T-helper 17 cell (primary cell): ENCODE results near the gene SUOX. TPM values are rescaled to one million over a fixed set of nuclear protein-coding genes. Genes with fewer than 3 reads are reported as not detected.
A peak's percentile ranks its signal among the peaks of the same experiment; 100 is the strongest.
"Not testable (repeated sequence)": the region's sequence is repeated elsewhere in the genome, so short reads cannot be mapped to it uniquely, and the experiment has no call there.

Source experiments
- ATAC-seq: fragments of 150-1000 bp; cut with Tn5 transposase; 2 replicates; pipeline ENCODE4 v1.10.0; 2021; ENCODE audit warnings: mild to moderate bottlenecking, moderate library complexity
- DNase-seq, 3 donors: peaks; one replicate each; pipeline versions ENCODE4 v3.0.0 to v3.0.0-alpha.2; 2020 to 2021
- H3K9me3 ChIP-seq: one replicate; pipeline ENCODE4 v1.7.0; 2013; ENCODE audit warnings: low read length, mild to moderate bottlenecking; ENCODE audit not compliant: control insufficient read depth, poor library complexity, severe bottlenecking
- H3K27ac Mint-ChIP-seq: one replicate; pipeline ENCODE4 v1.8.0; 2022; ENCODE audit warnings: mild to moderate bottlenecking, moderate library complexity, mixed read lengths
- H3K27me3 Mint-ChIP-seq: one replicate; pipeline ENCODE4 v1.8.0; 2022; ENCODE audit warnings: mixed read lengths
- H3K36me3 Mint-ChIP-seq: one replicate; pipeline ENCODE4 v1.8.0; 2022; ENCODE audit warnings: low read depth, mixed read lengths
- H3K4me1 Mint-ChIP-seq: one replicate; pipeline ENCODE4 v1.8.0; 2022; ENCODE audit warnings: mild to moderate bottlenecking, mixed read lengths
- H3K4me3 Mint-ChIP-seq: one replicate; pipeline ENCODE4 v1.8.0; 2022; ENCODE audit warnings: mild to moderate bottlenecking, moderate library complexity, mixed read lengths
- total RNA-seq, 4 donors: library from RNA in 2 of 4; stranded (reverse) in 2 of 4; gene quantifications; one replicate each; pipeline ENCODE4 v1.2.3 and lab custom pipeline; 2022 to 2026

Gene SUOX
- total RNA-seq, 2 donors from 2014 or later, result 1.5 to 2.2 TPM

DNA sequence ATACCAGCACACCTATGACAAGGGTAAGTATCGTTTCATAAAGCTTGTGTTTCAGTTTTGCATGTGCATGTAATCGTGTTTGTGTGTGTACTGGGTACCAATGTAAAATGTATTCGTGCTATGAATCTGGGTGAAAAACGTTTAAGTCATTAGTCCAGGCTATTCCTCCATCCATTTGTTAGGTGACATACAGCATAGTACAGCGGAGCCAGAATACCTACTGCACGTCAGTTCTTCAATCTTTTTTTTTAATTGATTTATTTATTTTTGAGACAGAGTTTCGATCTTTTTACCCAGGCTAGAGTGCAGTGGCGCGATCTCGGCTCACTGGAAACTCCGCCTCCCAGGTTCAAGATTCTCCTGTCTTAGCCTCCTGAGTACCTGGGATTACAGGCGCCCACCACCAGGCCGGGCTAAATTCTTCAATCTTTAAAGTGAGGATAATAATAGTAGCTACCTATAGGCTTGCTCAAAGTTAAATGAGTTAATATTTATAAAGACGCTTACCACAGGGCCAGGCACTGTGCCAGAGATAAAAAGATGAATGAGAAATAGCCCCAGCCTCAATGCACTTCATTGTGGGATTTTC lies 44.0 kb downstream of the SUOX start:
- Mint-ChIP-seq H3K4me3 (peak overlapping the region; percentile 98), H3K36me3 (peaks cover 7% of the 10 kb centered on the region), H3K27me3 (no peaks in the 10 kb centered on the region), H3K4me1 (peaks cover 18% of the 10 kb centered on the region), H3K27ac (peak overlapping the region; percentile 98)
- no peaks in the 10 kb centered on the region for H3K9me3 ChIP-seq
- ATAC-seq (peak; percentile 1), DNase-seq (no peak)

DNA sequence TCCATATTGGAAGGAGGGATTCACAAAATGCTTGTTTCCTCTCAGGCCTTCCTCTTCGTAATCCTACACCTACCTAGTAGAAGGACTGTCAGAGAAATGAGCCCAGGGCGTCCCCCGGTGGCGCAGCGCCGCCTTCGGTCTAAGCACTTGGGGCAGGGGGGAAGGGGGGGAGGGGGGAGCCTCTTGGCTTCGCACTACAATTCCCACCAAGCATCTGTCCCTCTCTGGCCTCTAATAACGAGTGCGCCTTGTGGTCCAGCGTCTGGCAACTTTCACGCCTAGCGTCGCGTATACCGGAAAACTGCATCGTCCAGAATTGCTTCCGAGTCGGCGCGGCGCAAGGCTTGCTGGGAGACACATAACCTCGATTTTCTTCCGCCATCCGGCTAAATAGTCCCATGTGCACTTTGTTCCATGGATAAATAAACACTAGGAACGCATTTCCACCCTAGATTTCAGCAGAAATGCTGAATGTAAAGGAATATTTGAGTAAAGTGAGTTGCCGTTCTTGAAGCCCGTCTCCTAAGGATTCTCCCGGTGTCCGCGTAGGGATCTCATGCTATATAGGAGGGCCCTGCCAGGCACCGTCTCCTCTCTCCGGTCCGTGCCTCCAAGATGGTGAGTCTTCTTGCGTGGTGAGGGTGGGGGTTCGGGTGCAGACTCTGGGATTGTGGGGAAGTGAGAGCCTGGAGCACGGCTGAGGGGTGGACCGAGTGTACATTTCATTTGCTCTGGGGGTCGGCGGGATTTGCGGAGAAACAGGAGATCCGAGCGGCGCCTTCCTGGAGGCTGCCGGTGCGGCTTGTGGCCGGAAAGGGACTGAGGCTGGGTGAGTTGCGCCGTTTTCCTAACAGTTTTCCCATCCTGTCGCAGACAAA lies 44.7 kb downstream of the SUOX start, which contains the start of gene RPS26:
RPS26 (plus strand) TSS at position 367 of the 878 bp plus-strand sequence; CDS start at position 616, 249 bp downstream.
- H3K36me3 Mint-ChIP-seq, result peaks cover 7% of the 10 kb centered on the region
- DNase-seq, result peak; percentile 77 to 91 (median 86)
- H3K9me3 ChIP-seq, result no peaks in the 10 kb centered on the region
- H3K27ac Mint-ChIP-seq, result peak within 1 kb of the TSS; percentile 98
- H3K4me1 Mint-ChIP-seq, result peaks cover 21% of the 10 kb centered on the region
- peak; percentile 93 for ATAC-seq
- H3K27me3 Mint-ChIP-seq, result no peaks in the 10 kb centered on the region
- H3K4me3 Mint-ChIP-seq, result peak within 1 kb of the TSS; percentile 98

DNA sequence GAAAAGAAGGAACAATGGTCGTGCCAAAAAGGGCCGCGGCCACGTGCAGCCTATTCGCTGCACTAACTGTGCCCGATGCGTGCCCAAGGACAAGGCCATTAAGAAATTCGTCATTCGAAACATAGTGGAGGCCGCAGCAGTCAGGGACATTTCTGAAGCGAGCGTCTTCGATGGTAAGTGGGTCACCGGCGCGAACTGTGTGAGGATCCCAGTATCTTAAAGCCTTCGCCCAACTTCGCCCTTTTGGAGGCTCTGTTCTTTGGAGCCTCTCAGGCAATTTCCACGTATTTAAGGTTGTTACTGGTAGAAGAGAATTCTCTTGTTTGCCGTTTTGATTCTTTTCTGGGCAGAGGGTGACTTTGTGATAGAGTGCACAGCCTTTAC lies 45.3 kb downstream of the SUOX start:
- Mint-ChIP-seq H3K27ac (peak overlapping the region; percentile 98), H3K4me1 (peaks cover 24% of the 10 kb centered on the region), H3K4me3 (peak overlapping the region; percentile 98)
- H3K27me3 Mint-ChIP-seq, H3K36me3 Mint-ChIP-seq, ATAC-seq, DNase-seq, H3K9me3 ChIP-seq: not testable (repeated sequence)

DNA sequence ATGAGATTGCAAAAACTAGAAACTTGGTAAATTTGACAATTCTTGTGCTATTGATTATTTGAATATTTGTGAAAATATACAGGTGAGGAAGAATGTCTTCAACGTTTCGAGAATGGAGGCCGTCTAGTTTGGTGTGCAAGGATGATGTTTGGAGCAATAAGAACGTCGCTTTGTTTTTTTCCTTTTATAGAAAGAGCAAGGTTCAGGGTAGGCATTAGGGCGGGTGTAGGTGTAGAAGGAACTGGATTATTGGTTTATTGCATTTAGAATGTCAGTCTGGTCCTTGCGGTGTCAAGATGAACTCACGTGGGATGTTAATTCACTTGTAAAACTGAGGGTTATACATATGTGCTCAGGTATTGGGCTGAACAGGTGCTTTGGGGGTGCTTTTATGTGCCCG lies 45.8 kb downstream of the SUOX start:
- Mint-ChIP-seq H3K4me3 (peak overlapping the region; percentile 98), H3K27ac (peak overlapping the region; percentile 98), H3K27me3 (no peaks in the 10 kb centered on the region), H3K36me3 (peaks cover 7% of the 10 kb centered on the region), H3K4me1 (peaks cover 24% of the 10 kb centered on the region)
- ATAC-seq (no peak), DNase-seq (no peak)
- H3K9me3 ChIP-seq, result no peaks in the 10 kb centered on the region

DNA sequence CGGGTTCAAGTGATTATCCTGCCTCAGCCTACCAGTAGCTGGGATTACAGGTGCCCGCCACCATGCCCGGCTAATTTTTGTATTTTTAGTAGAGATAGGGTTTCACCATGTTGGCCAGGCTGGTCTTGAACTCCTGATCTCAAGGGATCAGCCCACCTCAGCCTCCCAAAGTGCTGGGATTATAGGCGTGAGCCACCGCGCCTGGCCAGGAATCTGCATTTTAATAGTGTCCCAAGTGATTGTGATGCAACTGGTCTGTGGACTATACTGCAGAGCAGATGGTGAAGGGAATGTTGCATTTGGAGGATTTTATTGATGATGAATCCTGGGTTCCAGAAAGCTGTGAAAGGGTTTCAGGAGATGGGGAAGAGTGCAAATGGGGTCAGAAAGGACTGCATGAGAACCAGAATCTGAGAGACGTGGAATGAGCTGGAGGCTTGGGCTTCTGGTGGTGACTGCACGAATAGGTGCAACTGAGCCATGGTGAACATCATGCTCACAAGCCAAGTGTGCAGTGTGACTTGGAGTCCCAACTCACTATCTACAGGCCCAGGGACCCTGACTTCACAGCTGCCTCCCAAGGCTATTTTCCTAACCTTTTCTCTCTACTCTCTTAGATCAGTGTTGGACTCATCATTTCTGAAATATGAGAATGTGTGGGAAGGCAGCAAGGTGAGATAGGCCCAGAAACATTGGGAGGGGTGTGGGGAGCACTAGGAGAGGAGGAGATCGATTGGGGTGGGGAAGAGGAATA lies 49.1 kb downstream of the SUOX start:
- Mint-ChIP-seq H3K36me3 (peaks cover 7% of the 10 kb centered on the region), H3K4me3 (no peak overlapping the region), H3K27me3 (no peaks in the 10 kb centered on the region), H3K27ac (peak overlapping the region; percentile 81), H3K4me1 (peaks cover 23% of the 10 kb centered on the region)
- DNase-seq (no peak), ATAC-seq (no peak)
- no peaks in the 10 kb centered on the region for H3K9me3 ChIP-seq

DNA sequence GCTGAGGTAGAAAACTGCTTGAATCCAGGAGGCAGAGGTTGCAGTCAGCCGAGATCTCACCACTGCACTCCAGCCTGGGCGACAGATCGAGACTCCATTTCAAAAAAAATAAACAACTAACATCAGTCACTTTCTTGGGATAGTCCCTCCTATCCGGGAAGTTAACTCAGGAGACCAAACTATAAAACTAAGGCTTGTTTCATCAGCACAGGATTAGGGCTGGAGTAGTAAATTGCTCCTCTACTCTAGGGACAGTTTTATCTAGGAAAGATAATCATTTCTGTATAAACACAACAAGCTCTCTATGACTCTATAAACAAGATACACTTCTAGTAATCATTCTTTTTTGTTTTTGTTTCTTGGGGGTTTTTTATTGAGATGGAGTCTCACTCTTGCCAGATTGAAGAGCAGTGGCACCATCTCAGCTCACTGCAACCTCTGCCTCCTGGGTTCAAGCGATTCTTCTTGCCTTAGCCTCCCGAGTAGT lies 56.4 kb downstream of the SUOX start:
- Mint-ChIP-seq H3K36me3 (no peaks in the 10 kb centered on the region), H3K27ac (no peak overlapping the region), H3K4me1 (peaks cover 8% of the 10 kb centered on the region), H3K27me3 (no peaks in the 10 kb centered on the region), H3K4me3 (no peak overlapping the region)
- ATAC-seq (no peak), DNase-seq (no peak)
- H3K9me3 ChIP-seq, result no peaks in the 10 kb centered on the region

Other genes starting within 250 kb of the SUOX start
- 10 to 100 TPM; 37.3 to 38.5 TPM for gene SARNP, start 179.6 kb upstream of the SUOX start, total RNA-seq
- 10 to 100 TPM; 16.3 to 20.5 TPM for gene ORMDL2, start 179.2 kb upstream of the SUOX start, total RNA-seq
- 10 to 100 TPM; 15.2 to 20.5 TPM for gene DNAJC14, start 167.7 kb upstream of the SUOX start, total RNA-seq
- not detected for gene MMP19, start 154.3 kb upstream of the SUOX start, total RNA-seq
- 10 to 100 TPM; 21.9 to 23.3 TPM for gene PYM1, start 69.4 kb upstream of the SUOX start, total RNA-seq
- gene DGKA, start 66.1 kb upstream of the SUOX start, total RNA-seq, result 1,000 to 10,000 TPM in 1 of 2 donors, 100 to 1,000 TPM in 1; 870 to 1,080 TPM
- under 1 TPM in 1 of 2 donors, not detected in 1; 0.63 TPM for gene PMEL, start 31.2 kb upstream of the SUOX start, total RNA-seq
- gene CDK2, start 30.4 kb upstream of the SUOX start, total RNA-seq, result 10 to 100 TPM; 12.2 to 18.7 TPM
- 10 to 100 TPM; 56.4 to 57.0 TPM for gene RAB5B, start 23.2 kb upstream of the SUOX start, total RNA-seq
- 1 to 10 TPM; 3.9 to 9.4 TPM for gene IKZF4, start 23.8 kb downstream of the SUOX start, total RNA-seq
- 10 to 100 TPM; 46.9 to 72.3 TPM for gene RPS26, start 44.6 kb downstream of the SUOX start, total RNA-seq
- gene ERBB3, start 82.9 kb downstream of the SUOX start, total RNA-seq, result under 1 TPM; 0.60 to 0.80 TPM
- 10 to 100 TPM; 62.0 to 76.2 TPM for gene PA2G4, start 107.3 kb downstream of the SUOX start, total RNA-seq
- gene RPL41, start 119.4 kb downstream of the SUOX start, total RNA-seq, result 1,000 to 10,000 TPM; 5,484 to 5,668 TPM
- 1 to 10 TPM; 6.8 to 8.7 TPM for gene ZC3H10, start 121.0 kb downstream of the SUOX start, total RNA-seq
- gene ESYT1, start 131.0 kb downstream of the SUOX start, total RNA-seq, result 100 to 1,000 TPM; 178 to 211 TPM
- 1 to 10 TPM; 5.4 to 9.0 TPM for gene MYL6B, start 155.3 kb downstream of the SUOX start, total RNA-seq
- gene MYL6, start 161.1 kb downstream of the SUOX start, total RNA-seq, result 100 to 1,000 TPM; 741 to 784 TPM
- gene SMARCC2, start 192.2 kb downstream of the SUOX start, total RNA-seq, result 100 to 1,000 TPM; 130 to 138 TPM
- gene RNF41, start 224.6 kb downstream of the SUOX start, total RNA-seq, result 10 to 100 TPM; 35.5 to 37.4 TPM
- 10 to 100 TPM; 12.5 to 19.4 TPM for gene NABP2, start 227.1 kb downstream of the SUOX start, total RNA-seq
- not detected for gene SLC39A5, start 232.8 kb downstream of the SUOX start, total RNA-seq